Liver (tissue), 9 donors: ENCODE data around the gene MR1. TPM values are rescaled to one million over a fixed set of nuclear protein-coding genes. Genes with fewer than 3 reads are reported as not detected.

Experiments used
- DNase-seq: peaks from one replicate; pipeline ENCODE4 v3.0.0-alpha.2; 2017; ENCODE audit warnings: low spot score
- H3K27ac ChIP-seq, 2 donors: one replicate each; pipeline ENCODE4 v1.7.0; 2013; ENCODE audit warnings: inconsistent platforms in 2 of 2, low read length in 2 of 2, control low read depth in 1 of 2, low read depth in 1 of 2, mild to moderate bottlenecking in 1 of 2
- H3K27me3 ChIP-seq, 4 donors: one replicate each; pipeline versions ENCODE4 v1.6.1 to v1.7.0; 2013; ENCODE audit warnings: low read length in 3 of 4, inconsistent platforms in 1 of 4, mild to moderate bottlenecking in 1 of 4, moderate library complexity in 1 of 4; ENCODE audit not compliant: control insufficient read depth in 4 of 4, insufficient read depth in 4 of 4
- H3K36me3 ChIP-seq, 4 donors: one replicate each; pipeline versions ENCODE4 v1.6.1 to v1.7.0; 2013; ENCODE audit warnings: low read length in 3 of 4, mild to moderate bottlenecking in 3 of 4, low read depth in 1 of 4, moderate library complexity in 1 of 4; ENCODE audit not compliant: control insufficient read depth in 4 of 4, insufficient read depth in 3 of 4
- H3K4me1 ChIP-seq, 4 donors: one replicate each; pipeline versions ENCODE4 v1.6.1 to v1.7.0; 2013; ENCODE audit warnings: low read length in 3 of 4, mild to moderate bottlenecking in 3 of 4, moderate library complexity in 1 of 4; ENCODE audit not compliant: control insufficient read depth in 4 of 4, insufficient read depth in 4 of 4
- H3K4me3 ChIP-seq, 3 donors: one replicate each; pipeline versions ENCODE4 v1.6.1 to v1.7.0; 2013; ENCODE audit warnings: low read length in 3 of 3, control low read depth in 1 of 3, low read depth in 1 of 3, mild to moderate bottlenecking in 1 of 3
- H3K9ac ChIP-seq, 2 donors: one replicate each; pipeline ENCODE4 v1.7.0; 2013; ENCODE audit warnings: low read length in 2 of 2, mild to moderate bottlenecking in 2 of 2, moderate library complexity in 2 of 2, control low read depth in 1 of 2, low read depth in 1 of 2
- H3K9me3 ChIP-seq, 4 donors: one replicate each; pipeline versions ENCODE4 v1.6.1 to v1.7.0; 2013; ENCODE audit warnings: low read length in 3 of 4; ENCODE audit not compliant: control insufficient read depth in 4 of 4
- EGR1 ChIP-seq, 2 donors: IDR thresholded peaks; 2 replicates each; pipeline ENCODE4 v1.6.1; 2016 to 2018; ENCODE audit warnings: antibody characterized with exemption in 2 of 2, low read depth in 2 of 2
- FOXA1 ChIP-seq: IDR thresholded peaks from 2 replicates; pipeline ENCODE4 v1.6.1; 2016; ENCODE audit warnings: antibody characterized with exemption
- FOXA2 ChIP-seq: IDR thresholded peaks from 2 replicates; pipeline ENCODE4 v1.6.1; 2016; ENCODE audit warnings: antibody characterized with exemption
- GABPA ChIP-seq, 2 donors: IDR thresholded peaks in 1 of 2; conservative IDR thresholded peaks in 1 of 2; 2 replicates each; pipeline ENCODE4 v1.6.1; 2016; ENCODE audit warnings: antibody characterized with exemption in 2 of 2, mild to moderate bottlenecking in 1 of 2, moderate library complexity in 1 of 2
- HNF4A ChIP-seq, 2 donors: conservative IDR thresholded peaks; 2 replicates each; pipeline ENCODE4 v1.6.1; 2016; ENCODE audit warnings: antibody characterized with exemption in 2 of 2, mild to moderate bottlenecking in 2 of 2
- JUND ChIP-seq, 2 donors: IDR thresholded peaks; 2 replicates each; pipeline ENCODE4 v1.6.1; 2016; ENCODE audit warnings: antibody characterized with exemption in 2 of 2
- NR2F2 ChIP-seq: IDR thresholded peaks from 2 replicates; pipeline ENCODE4 v1.6.1; 2016; ENCODE audit warnings: antibody characterized with exemption
- RAD21 ChIP-seq, 2 donors: IDR thresholded peaks; 2 replicates each; pipeline ENCODE4 v1.6.1; 2016; ENCODE audit warnings: antibody characterized with exemption in 2 of 2, mild to moderate bottlenecking in 2 of 2
- RXRA ChIP-seq, 2 donors: IDR thresholded peaks; 2 replicates each; pipeline ENCODE4 v1.6.1; 2017 to 2018; ENCODE audit warnings: antibody characterized with exemption in 2 of 2, mild to moderate bottlenecking in 1 of 2
- SP1 ChIP-seq: IDR thresholded peaks from 2 replicates; pipeline ENCODE4 v1.6.1; 2018; ENCODE audit warnings: antibody characterized with exemption, mild to moderate bottlenecking
- TAF1 ChIP-seq: conservative IDR thresholded peaks from 2 replicates; pipeline ENCODE4 v1.6.1; 2016; ENCODE audit warnings: antibody characterized with exemption, mild to moderate bottlenecking
- YY1 ChIP-seq: IDR thresholded peaks from 2 replicates; pipeline ENCODE4 v1.6.1; 2016; ENCODE audit warnings: antibody characterized with exemption, mild to moderate bottlenecking
- ZBTB33 ChIP-seq: IDR thresholded peaks from 2 replicates; pipeline ENCODE4 v1.6.1; 2016; ENCODE audit warnings: antibody characterized with exemption
- WGBS: extraction: QIAGEN DNeasy Blood & Tissue Kit; methylation state at CpG from one replicate; pipeline ENCODE4 v1.1.7; 2013; 5-methylcytosine and 5-hydroxymethylcytosine counted together
- polyA plus RNA-seq, 2 donors: library from polyadenylated mRNA; stranded (reverse) in 1 of 2; unstranded in 1 of 2; fragments of 200-250 nt in 1 of 2; fragments of >200 nt in 1 of 2; fragmentation: Nextera tagmentation in 1 of 2; extraction: Ambion mirVana in 1 of 2; gene quantifications; one replicate each; pipeline versions ENCODE4 v1.2.1 to v1.2.3, GENCODE V29; 2013 to 2015
- total RNA-seq, 2 donors: library from RNA; depleted of rRNA; stranded (reverse); fragments of >200 nt; gene quantifications; one replicate each; pipeline ENCODE4 v1.2.3, GENCODE V29; 2014
- TF ChIP-seq, protein P1 (sequence below): IDR thresholded peaks from 2 replicates; pipeline ENCODE4 v1.6.1; 2016; ENCODE audit warnings: antibody characterized with exemption
- TF ChIP-seq, protein P2 (sequence below): IDR thresholded peaks from 2 replicates; pipeline ENCODE4 v1.6.1; 2016; ENCODE audit warnings: antibody characterized with exemption
- TF ChIP-seq, protein P3 (sequence below): fragments of 150-350 bp; IDR thresholded peaks from 2 replicates; pipeline ENCODE4 v1.5.1; 2017; ENCODE audit warnings: improper control_type of control experiment, low read depth, low read length; ENCODE audit not compliant: missing input control
- donor health status: healthy.
- donor health status: healthy.
- donor health status: healthy.
- donor health status: healthy.
- donor health status: healthy.

Gene MR1
- total and polyA plus RNA-seq, 4 donors, result 5.5 to 8.1 (median 6.1) TPM

GRCh38 chr1:181079920-181080319 is 46.1 kb downstream of the MR1 start (continued):
- TF ChIP-seq EGR1 (IDR thresholded peaks at IDR 0.05; ENCODE audit: low read depth in 2 of 2) (no peak), SP1 (no peak)

GRCh38 chr1:181080556-181080955 is 46.8 kb downstream of the MR1 start:
- no peak for DNase-seq
- Histone ChIP-seq H3K4me1 (no peaks in the 10 kb centered on the region), H3K27ac (no peak overlapping the region), H3K27me3 (no peaks in the 10 kb centered on the region), H3K36me3 (no peaks in the 10 kb centered on the region), H3K9ac (no peak overlapping the region), H3K9me3 (no peaks in the 10 kb centered on the region), H3K4me3 (no peak overlapping the region)
- TF ChIP-seq YY1, result no peak
- no peak for TF ChIP-seq TAF1
- no peak for TF ChIP-seq JUND (IDR thresholded peaks at IDR 0.05)
- no peak for TF ChIP-seq ZBTB33
- TF ChIP-seq RAD21 (IDR thresholded peaks at IDR 0.05), result no peak
- TF ChIP-seq, protein P1, sequence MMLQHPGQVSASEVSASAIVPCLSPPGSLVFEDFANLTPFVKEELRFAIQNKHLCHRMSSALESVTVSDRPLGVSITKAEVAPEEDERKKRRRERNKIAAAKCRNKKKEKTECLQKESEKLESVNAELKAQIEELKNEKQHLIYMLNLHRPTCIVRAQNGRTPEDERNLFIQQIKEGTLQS, result no peak
- 84% methylated on average over 4 of the region's 4 CpGs for WGBS

GRCh38 chr1:181081395-181081794 is 47.6 kb downstream of the MR1 start:
- 64% methylated on average over 3 of the region's 3 CpGs for WGBS
- DNase-seq, result no peak
- H3K9ac ChIP-seq, result no peak overlapping the region
- no peaks in the 10 kb centered on the region for H3K36me3 ChIP-seq
- no peaks in the 10 kb centered on the region for H3K27me3 ChIP-seq
- TF ChIP-seq NR2F2, result no peak
- no peak for TF ChIP-seq GABPA (IDR thresholded peaks at IDR 0.05 in 1 of 2, conservative IDR thresholded peaks at IDR 0.05 in 1 of 2)
- no peak for TF ChIP-seq JUND (IDR thresholded peaks at IDR 0.05)
- no peak for TF ChIP-seq FOXA1
- no peaks in the 10 kb centered on the region for H3K9me3 ChIP-seq
- H3K27ac ChIP-seq, result no peak overlapping the region
- no peaks in the 10 kb centered on the region for H3K4me1 ChIP-seq
- no peak overlapping the region for H3K4me3 ChIP-seq

GRCh38 chr1:181083842-181084605 is 50.2 kb downstream of the MR1 start:
- Histone ChIP-seq H3K27ac (no peak overlapping the region), H3K36me3 (no peaks in the 10 kb centered on the region), H3K4me3 (no peak overlapping the region), H3K4me1 (peaks cover 0 to 11% (median 4%) of the 10 kb centered on the region in 4 donors), H3K9ac (no peak overlapping the region), H3K9me3 (no peaks in the 10 kb centered on the region), H3K27me3 (no peaks in the 10 kb centered on the region)
- 29% methylated on average over 6 of the region's 6 CpGs for WGBS
- no peak for TF ChIP-seq RXRA (IDR thresholded peaks at IDR 0.05)
- TF ChIP-seq, protein P2, sequence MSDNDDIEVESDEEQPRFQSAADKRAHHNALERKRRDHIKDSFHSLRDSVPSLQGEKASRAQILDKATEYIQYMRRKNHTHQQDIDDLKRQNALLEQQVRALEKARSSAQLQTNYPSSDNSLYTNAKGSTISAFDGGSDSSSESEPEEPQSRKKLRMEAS, result no peak
- TF ChIP-seq, protein P1, result no peak
- no peak for TF ChIP-seq YY1
- TF ChIP-seq, protein P3, sequence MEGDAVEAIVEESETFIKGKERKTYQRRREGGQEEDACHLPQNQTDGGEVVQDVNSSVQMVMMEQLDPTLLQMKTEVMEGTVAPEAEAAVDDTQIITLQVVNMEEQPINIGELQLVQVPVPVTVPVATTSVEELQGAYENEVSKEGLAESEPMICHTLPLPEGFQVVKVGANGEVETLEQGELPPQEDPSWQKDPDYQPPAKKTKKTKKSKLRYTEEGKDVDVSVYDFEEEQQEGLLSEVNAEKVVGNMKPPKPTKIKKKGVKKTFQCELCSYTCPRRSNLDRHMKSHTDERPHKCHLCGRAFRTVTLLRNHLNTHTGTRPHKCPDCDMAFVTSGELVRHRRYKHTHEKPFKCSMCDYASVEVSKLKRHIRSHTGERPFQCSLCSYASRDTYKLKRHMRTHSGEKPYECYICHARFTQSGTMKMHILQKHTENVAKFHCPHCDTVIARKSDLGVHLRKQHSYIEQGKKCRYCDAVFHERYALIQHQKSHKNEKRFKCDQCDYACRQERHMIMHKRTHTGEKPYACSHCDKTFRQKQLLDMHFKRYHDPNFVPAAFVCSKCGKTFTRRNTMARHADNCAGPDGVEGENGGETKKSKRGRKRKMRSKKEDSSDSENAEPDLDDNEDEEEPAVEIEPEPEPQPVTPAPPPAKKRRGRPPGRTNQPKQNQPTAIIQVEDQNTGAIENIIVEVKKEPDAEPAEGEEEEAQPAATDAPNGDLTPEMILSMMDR, result peak; percentile 73
- peak; percentile 5 to 49 for TF ChIP-seq HNF4A (conservative IDR thresholded peaks at IDR 0.05)
- peak in 1 of 2 donors; percentile 28 for TF ChIP-seq JUND (IDR thresholded peaks at IDR 0.05)
- no peak for TF ChIP-seq TAF1
- TF ChIP-seq RAD21 (IDR thresholded peaks at IDR 0.05), result peak; percentile 96 to 97
- TF ChIP-seq FOXA2, result peak; percentile 7
- DNase-seq, result no peak
